ENCODE measurements around the gene MAPK14. TPM values are rescaled to one million over a fixed set of nuclear protein-coding genes. Genes with fewer than 3 reads are reported as not detected.

MAPK14 gene
- total RNA-seq, 1 donor from 2014 or later: 36.5 TPM

DNA sequence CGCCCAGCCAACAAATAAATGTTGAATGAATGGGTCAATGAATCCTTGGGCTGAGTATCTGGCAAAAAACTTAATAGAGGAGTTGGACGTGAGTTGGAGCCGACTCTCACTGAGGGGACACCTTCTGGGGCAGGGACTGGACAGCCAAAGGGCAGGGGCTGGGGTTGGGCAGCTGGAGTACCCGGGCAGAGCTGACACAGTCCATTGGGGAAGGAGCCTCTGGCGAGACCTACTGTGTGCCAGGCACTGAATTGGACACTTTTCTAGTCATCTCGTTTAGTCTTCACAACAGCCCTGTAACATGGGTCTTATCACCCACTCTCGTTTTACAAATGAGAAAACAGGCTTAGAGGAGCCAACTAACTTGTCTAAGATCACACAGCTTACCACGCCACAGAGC lies 98.0 kb downstream of the MAPK14 start:
- H3K4me1 Mint-ChIP-seq (ENCODE audit: low read depth): peaks cover 25% of the 10 kb centered on the region
- H3K4me3 Mint-ChIP-seq (ENCODE audit: unreplicated experiment): no peak overlapping the region
- H3K9me3 Mint-ChIP-seq (ENCODE audit: low read depth): no peaks in the 10 kb centered on the region
- H3K27ac Mint-ChIP-seq (ENCODE audit: unreplicated experiment): no peak overlapping the region
- TF ChIP-seq, protein P1, sequence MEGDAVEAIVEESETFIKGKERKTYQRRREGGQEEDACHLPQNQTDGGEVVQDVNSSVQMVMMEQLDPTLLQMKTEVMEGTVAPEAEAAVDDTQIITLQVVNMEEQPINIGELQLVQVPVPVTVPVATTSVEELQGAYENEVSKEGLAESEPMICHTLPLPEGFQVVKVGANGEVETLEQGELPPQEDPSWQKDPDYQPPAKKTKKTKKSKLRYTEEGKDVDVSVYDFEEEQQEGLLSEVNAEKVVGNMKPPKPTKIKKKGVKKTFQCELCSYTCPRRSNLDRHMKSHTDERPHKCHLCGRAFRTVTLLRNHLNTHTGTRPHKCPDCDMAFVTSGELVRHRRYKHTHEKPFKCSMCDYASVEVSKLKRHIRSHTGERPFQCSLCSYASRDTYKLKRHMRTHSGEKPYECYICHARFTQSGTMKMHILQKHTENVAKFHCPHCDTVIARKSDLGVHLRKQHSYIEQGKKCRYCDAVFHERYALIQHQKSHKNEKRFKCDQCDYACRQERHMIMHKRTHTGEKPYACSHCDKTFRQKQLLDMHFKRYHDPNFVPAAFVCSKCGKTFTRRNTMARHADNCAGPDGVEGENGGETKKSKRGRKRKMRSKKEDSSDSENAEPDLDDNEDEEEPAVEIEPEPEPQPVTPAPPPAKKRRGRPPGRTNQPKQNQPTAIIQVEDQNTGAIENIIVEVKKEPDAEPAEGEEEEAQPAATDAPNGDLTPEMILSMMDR (IDR thresholded peaks at IDR 0.05): no peak
- DNase-seq (ENCODE audit: low spot score): no peak
- no peaks in the 10 kb centered on the region for H3K27me3 Mint-ChIP-seq (ENCODE audit: low read depth)
- no peaks in the 10 kb centered on the region for H3K36me3 Mint-ChIP-seq (ENCODE audit: low read depth)

DNA sequence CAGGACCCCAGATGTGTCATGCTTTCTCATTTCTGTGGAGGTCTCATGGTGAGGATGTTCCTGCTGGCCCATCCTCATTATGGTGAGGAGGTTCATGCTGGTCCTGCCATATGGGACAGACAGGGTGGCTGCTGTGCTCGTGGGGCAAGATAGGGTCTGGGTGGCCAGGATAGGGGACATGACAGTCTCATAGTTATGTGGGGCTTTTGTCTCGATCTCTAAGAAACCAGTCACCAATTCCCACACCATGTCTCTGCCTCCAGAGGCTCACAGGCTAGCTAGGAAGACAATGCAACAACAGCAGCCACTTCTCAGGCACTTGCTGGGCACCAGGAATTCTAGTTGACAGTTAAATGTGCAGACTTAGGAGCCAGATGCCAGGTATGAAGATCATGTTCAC lies 98.5 kb downstream of the MAPK14 start:
- no peak overlapping the region for H3K27ac Mint-ChIP-seq (ENCODE audit: unreplicated experiment)
- DNase-seq (ENCODE audit: low spot score): no peak
- TF ChIP-seq, protein P1 (IDR thresholded peaks at IDR 0.05): no peak
- no peaks in the 10 kb centered on the region for H3K36me3 Mint-ChIP-seq (ENCODE audit: low read depth)
- H3K4me1 Mint-ChIP-seq (ENCODE audit: low read depth): peaks cover 19% of the 10 kb centered on the region
- no peaks in the 10 kb centered on the region for H3K9me3 Mint-ChIP-seq (ENCODE audit: low read depth)
- H3K27me3 Mint-ChIP-seq (ENCODE audit: low read depth): no peaks in the 10 kb centered on the region
- no peak overlapping the region for H3K4me3 Mint-ChIP-seq (ENCODE audit: unreplicated experiment)

DNA sequence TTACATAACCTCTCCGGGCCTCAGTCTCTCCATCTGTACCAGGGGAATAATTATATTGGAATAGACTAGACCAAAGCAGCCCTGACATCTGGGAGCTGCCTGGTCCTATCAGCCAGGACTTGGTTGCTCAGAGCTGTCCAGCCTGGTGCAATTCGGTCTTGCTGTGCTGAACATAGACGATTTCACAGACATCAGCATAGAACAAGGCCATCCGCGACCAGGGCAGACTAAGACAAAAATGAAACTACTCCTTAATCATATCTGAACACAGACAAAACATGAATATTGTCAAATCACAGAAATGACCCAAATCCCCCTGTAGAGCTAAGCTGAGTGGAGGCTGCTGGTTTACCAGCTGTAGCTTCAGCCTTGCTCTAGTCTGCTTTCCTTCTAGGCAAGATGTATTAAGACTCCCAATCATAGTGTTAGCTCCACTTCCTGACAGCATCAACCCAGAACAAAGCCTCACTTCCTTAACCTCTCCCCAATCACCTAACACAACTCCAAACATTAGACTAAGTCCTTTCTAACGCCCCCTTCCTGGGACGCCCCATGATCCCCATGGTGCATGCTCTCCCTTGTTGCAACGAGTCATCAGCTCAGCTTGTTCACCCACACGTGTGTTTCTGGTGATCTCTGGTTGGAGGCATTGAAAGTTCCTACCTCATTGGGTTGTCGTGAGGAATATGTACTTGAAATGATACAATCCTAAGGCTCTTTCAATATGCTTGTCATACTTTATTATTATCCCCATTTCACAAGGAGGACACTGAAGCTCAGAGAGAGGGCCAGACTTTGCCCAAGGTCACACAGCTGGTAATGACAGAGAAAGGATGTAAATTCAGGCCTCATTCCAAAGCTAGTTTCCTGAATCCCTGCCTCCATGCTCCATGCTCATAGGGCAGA lies 99.2 kb downstream of the MAPK14 start:
- TF ChIP-seq, protein P1 (IDR thresholded peaks at IDR 0.05): no peak
- no peaks in the 10 kb centered on the region for H3K9me3 Mint-ChIP-seq (ENCODE audit: low read depth)
- H3K27ac Mint-ChIP-seq (ENCODE audit: unreplicated experiment): no peak overlapping the region
- no peak for DNase-seq (ENCODE audit: low spot score)
- H3K4me1 Mint-ChIP-seq (ENCODE audit: low read depth): peaks cover 22% of the 10 kb centered on the region
- H3K4me3 Mint-ChIP-seq (ENCODE audit: unreplicated experiment): no peak overlapping the region
- H3K27me3 Mint-ChIP-seq (ENCODE audit: low read depth): no peaks in the 10 kb centered on the region
- no peaks in the 10 kb centered on the region for H3K36me3 Mint-ChIP-seq (ENCODE audit: low read depth)

DNA sequence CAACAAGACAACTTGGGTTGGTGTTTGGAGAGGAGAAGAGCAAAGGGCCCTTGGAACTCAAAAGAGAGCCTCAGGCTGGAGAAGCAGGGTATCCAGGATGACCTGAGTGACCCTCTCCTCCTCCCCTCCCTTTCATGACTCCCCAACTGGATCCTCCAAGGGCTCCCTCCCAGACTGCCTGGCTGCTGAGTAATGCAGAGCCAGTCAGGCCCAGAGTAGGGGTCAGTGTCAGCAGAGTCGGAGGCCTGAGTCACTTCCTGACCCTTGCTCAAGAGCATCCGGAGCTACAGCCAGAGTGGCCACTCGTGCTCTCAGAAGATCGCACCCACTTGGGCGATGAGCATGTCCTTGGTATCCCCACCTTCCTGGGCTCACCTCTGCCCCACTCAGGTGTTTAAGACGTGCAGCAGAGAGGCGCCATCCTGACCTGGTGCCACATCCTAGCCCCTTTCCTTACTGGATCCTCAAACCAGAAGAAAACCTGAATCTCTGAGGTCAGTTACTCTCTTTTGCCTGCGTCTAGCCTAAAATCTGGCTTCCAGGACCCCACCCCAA lies 99.9 kb downstream of the MAPK14 start:
- TF ChIP-seq, protein P1 (IDR thresholded peaks at IDR 0.05): no peak
- Mint-ChIP-seq H3K27me3 (ENCODE audit: low read depth) (no peaks in the 10 kb centered on the region), H3K36me3 (ENCODE audit: low read depth) (no peaks in the 10 kb centered on the region), H3K4me1 (ENCODE audit: low read depth) (peaks cover 22% of the 10 kb centered on the region), H3K4me3 (ENCODE audit: unreplicated experiment) (no peak overlapping the region), H3K27ac (ENCODE audit: unreplicated experiment) (no peak overlapping the region), H3K9me3 (ENCODE audit: low read depth) (no peaks in the 10 kb centered on the region)
- DNase-seq (ENCODE audit: low spot score): no peak

DNA sequence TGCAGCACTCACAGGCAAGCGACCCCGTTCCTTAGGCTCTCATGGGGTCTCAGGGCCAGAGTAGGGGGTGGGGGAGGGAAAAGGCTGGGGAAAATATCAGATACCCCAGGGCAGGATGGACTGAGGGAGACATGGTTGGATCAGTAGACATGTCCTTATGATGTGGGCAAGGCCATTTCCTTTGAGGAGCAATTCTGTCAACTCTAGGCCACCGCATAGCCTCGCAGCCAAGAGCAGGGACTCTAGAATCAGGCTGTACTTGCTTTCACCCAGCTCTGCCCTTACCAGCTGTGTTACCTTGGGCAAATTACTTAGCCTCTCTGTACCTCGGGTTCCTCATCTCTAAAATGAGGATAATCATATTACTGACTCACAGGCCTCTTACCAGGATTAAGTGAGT lies 100.5 kb downstream of the MAPK14 start:
- Mint-ChIP-seq H3K27me3 (ENCODE audit: low read depth) (no peaks in the 10 kb centered on the region), H3K27ac (ENCODE audit: unreplicated experiment) (no peak overlapping the region), H3K4me3 (ENCODE audit: unreplicated experiment) (no peak overlapping the region), H3K9me3 (ENCODE audit: low read depth) (no peaks in the 10 kb centered on the region), H3K36me3 (ENCODE audit: low read depth) (no peaks in the 10 kb centered on the region), H3K4me1 (ENCODE audit: low read depth) (peaks cover 22% of the 10 kb centered on the region)
- TF ChIP-seq, protein P1 (IDR thresholded peaks at IDR 0.05): no peak
- no peak for DNase-seq (ENCODE audit: low spot score)

Measured in chondrocyte (in vitro differentiated cells).